K562 (cell line): Measurements from ENCODE around the gene HRCT1. TPM values are rescaled to one million over a fixed set of nuclear protein-coding genes. Genes with fewer than 3 reads are reported as not detected.

Source experiments
- ADNP ChIP-seq: fragments of 200-800 bp; sonication (Bioruptor generic); IDR thresholded peaks from 2 replicates; pipeline ENCODE4 v1.6.1; 2016; ENCODE audit warnings: missing genetic modification characterization, missing compliant biosample characterization
- AFF1 ChIP-seq, 2 experiments: fragments of 450-650 bp; IDR thresholded peaks; 2 replicates each; pipeline ENCODE4 v1.6.1; 2018; ENCODE audit warnings: mild to moderate bottlenecking in 2 of 2, low read depth in 1 of 2; ENCODE audit not compliant: partially characterized antibody in 2 of 2
- ATF3 ChIP-seq, 2 experiments: fragments of 450-650 bp in 1 of 2; sonication (generic) in 1 of 2; formaldehyde crosslinking in 1 of 2; IDR thresholded peaks in 1 of 2; conservative IDR thresholded peaks in 1 of 2; 2 replicates each; pipeline versions ENCODE4 v1.6.1 to v1.8.1; 2016 to 2023; ENCODE audit warnings: mild to moderate bottlenecking in 2 of 2, moderate library complexity in 2 of 2, inconsistent platforms in 1 of 2, missing genetic modification reagents in 1 of 2
- ATF7 ChIP-seq: fragments of 450-650 bp; IDR thresholded peaks from 2 replicates; pipeline ENCODE4 v1.7.1; 2014; ENCODE audit warnings: mild to moderate bottlenecking, moderate library complexity
- BRD4 ChIP-seq: fragments of 200-600 bp; sonication (generic); IDR thresholded peaks from 2 replicates; pipeline ENCODE4 v1.6.1; 2017; ENCODE audit warnings: inconsistent platforms
- E2F4 ChIP-seq: sonication (generic); formaldehyde crosslinking; IDR thresholded peaks from 2 replicates; pipeline ENCODE4 v1.8.0; 2022; ENCODE audit warnings: mild to moderate bottlenecking, low read depth, missing genetic modification reagents
- E2F6 ChIP-seq, 2 experiments: IDR thresholded peaks; 2 replicates each; pipeline ENCODE4 v1.6.1; 2011; ENCODE audit warnings: borderline replicate concordance in 1 of 2, control low read depth in 1 of 2, low read depth in 1 of 2, low read length in 1 of 2, mild to moderate bottlenecking in 1 of 2, mixed read lengths in 1 of 2, moderate library complexity in 1 of 2; ENCODE audit not compliant: insufficient read depth in 1 of 2, insufficient read length in 1 of 2, poor library complexity in 1 of 2, severe bottlenecking in 1 of 2; ENCODE audit errors: extremely low read depth in 1 of 2
- GABPA ChIP-seq: fragments of 200-800 bp; sonication (Bioruptor generic); conservative IDR thresholded peaks from 2 replicates; pipeline ENCODE4 v1.6.1; 2016; ENCODE audit warnings: low read depth, missing genetic modification characterization, missing compliant biosample characterization
- NFRKB ChIP-seq: fragments of 450-650 bp; IDR thresholded peaks from 2 replicates; pipeline ENCODE4 v1.6.1; 2016; ENCODE audit warnings: low read depth
- POLR3A ChIP-seq: IDR thresholded peaks from 2 replicates; pipeline ENCODE4 v1.6.1; 2011; ENCODE audit warnings: borderline replicate concordance, mild to moderate bottlenecking, moderate library complexity; ENCODE audit not compliant: insufficient read length, insufficient read depth; ENCODE audit errors: extremely low read depth
- TAF7 ChIP-seq: fragments of 450-650 bp; IDR thresholded peaks from 2 replicates; pipeline ENCODE4 v1.6.1; 2016; ENCODE audit warnings: missing genetic modification characterization, missing compliant biosample characterization
- ZC3H11A ChIP-seq: IDR thresholded peaks from 2 replicates; pipeline ENCODE4 v1.6.1; 2012; ENCODE audit warnings: low read depth, low read length, improper control_type of control experiment
- ZFP36 ChIP-seq: fragments of 150-350 bp; IDR thresholded peaks from 2 replicates; pipeline ENCODE4 v1.6.1; 2018; ENCODE audit warnings: low read length, low read depth; ENCODE audit not compliant: partially characterized antibody
- ZNF280A ChIP-seq: fragments of 450-650 bp; IDR thresholded peaks from 2 replicates; pipeline ENCODE4 v1.6.1; 2018; ENCODE audit warnings: mild to moderate bottlenecking, low read depth; ENCODE audit not compliant: partially characterized antibody
- ZNF449 ChIP-seq: fragments of 250-450 bp; sonication (Bioruptor Pico); IDR thresholded peaks from 2 replicates; pipeline ENCODE4 v1.8.0; 2022; ENCODE audit warnings: moderate library complexity, mild to moderate bottlenecking, inconsistent platforms
- ZSCAN32 ChIP-seq: fragments of 450-650 bp; formaldehyde crosslinking; IDR thresholded peaks from 2 replicates; pipeline ENCODE4 v1.4.0; 2020; ENCODE audit warnings: mild to moderate bottlenecking, moderate library complexity
- polyA plus RNA-seq, 8 experiments: library from polyadenylated mRNA; depleted of rRNA in 4 of 8; stranded (reverse) in 5 of 8; unstranded in 3 of 8; fragments of >200 nt; fragmentation: Nextera tagmentation in 2 of 8; fragmentation: Illumina TruSeq in 1 of 8; extraction: Ambion mirVana in 2 of 8; extraction: Trizol in 1 of 8; gene quantifications; 2 replicates each; pipeline versions ENCODE4 v1.2.1 to v1.2.3, GENCODE V29; 2011 to 2014; ENCODE audit warnings: inconsistent platforms in 1 of 8, missing spikeins in 1 of 8
- total RNA-seq, 7 experiments: library from RNA; depleted of rRNA in 6 of 7; stranded (reverse); fragments of >200 nt in 6 of 7; fragmentation: Illumina TruSeq in 2 of 7; extraction: Trizol in 2 of 7; gene quantifications; 2 replicates each; pipeline versions ENCODE4 v1.2.1 to v1.2.3, GENCODE V29; 2011 to 2021; ENCODE audit warnings: low replicate concordance in 1 of 7

Gene HRCT1
- total and polyA plus RNA-seq, 9 of the 15 experiments (the other 6 are each of a cell fraction or from before 2014, with no cell fraction given): 0.40 TPM; not detected in 8

- TF ChIP-seq E2F4 (0 out of 2 replicates have a peak, but pooled peaks have one; percentile 9), ZFP36 (peak; percentile 28), NFRKB (peak; percentile 70; the same call in 1 of the 2 replicates), ZNF449 (CRISPR knock-in tag) (no peak), GABPA (tag) (peak; percentile 57; the same call in 1 of the 2 replicates), ATF7 (0 out of 2 replicates have a peak, but pooled peaks have one; percentile 54), BRD4 (no peak), ATF3 (IDR thresholded peaks at IDR 0.05) (no peak), ATF3 (CRISPR knock-in tag; conservative IDR thresholded peaks at IDR 0.05) (no peak), TAF7 (tag) (no peak), ZNF280A (no peak), ZC3H11A (no peak), ADNP (tag) (no peak), E2F6 (IDR thresholded peaks at IDR 0.05; ENCODE audit: borderline replicate concordance in 1 of 2, extremely low read depth in 1 of 2, insufficient read depth in 1 of 2, insufficient read length in 1 of 2, low read depth in 1 of 2, low read length in 1 of 2, poor library complexity in 1 of 2, severe bottlenecking in 1 of 2) (no peak), AFF1 (IDR thresholded peaks at IDR 0.05; ENCODE audit: low read depth in 1 of 2, partially characterized antibody in 2 of 2) (no peak), ZSCAN32 (no peak), POLR3A (no peak)
Measured at GRCh38 chr9:35914301-35914807, 8.4 kb downstream of the HRCT1 start (continued).
